ENCODE measurements around the gene KMT2E. TPM values are rescaled to one million over a fixed set of nuclear protein-coding genes. Genes with fewer than 3 reads are reported as not detected.

KMT2E gene
- total RNA-seq, 2 donors from 2014 or later, result 48.5 to 67.2 TPM

DNA sequence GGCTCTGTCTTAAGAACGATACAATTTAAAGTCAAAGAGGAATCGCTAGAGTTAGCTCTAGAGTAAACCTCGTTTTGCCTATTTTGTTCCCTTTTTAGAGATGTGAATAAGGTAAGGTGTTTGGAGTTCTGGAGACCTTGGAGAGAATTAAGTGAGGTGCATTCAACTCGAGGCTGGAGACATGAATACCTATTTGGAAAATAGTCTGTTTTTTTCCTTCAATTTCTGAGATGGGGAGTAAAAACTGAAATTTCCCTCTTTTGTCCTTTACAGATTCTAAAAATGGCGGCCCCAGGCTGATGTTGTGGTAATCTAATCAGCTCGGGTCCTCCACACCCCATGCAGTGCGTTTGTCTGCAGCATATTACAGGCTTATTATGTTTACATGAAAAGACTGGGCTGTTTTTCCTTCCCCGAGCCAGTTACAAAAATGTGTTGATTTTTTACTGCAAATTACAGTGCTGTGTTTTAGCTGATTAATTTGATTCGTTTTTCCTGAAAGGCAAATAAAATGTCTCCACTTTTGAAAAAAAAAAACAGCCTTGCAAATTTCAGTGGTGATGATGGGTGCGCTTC is 1.5 kb downstream of the KMT2E start:
- WGBS, 2 donors, result 1% methylated on average over 10 of the region's 10 CpGs
- Histone ChIP-seq H3K4me1 (peaks cover 27% of the 10 kb centered on the region), H3K36me3 (replicated peaks in 1 of 2; ENCODE audit: insufficient read depth in 1 of 2, low read depth in 2 of 2) (no peaks in the 10 kb centered on the region)

DNA sequence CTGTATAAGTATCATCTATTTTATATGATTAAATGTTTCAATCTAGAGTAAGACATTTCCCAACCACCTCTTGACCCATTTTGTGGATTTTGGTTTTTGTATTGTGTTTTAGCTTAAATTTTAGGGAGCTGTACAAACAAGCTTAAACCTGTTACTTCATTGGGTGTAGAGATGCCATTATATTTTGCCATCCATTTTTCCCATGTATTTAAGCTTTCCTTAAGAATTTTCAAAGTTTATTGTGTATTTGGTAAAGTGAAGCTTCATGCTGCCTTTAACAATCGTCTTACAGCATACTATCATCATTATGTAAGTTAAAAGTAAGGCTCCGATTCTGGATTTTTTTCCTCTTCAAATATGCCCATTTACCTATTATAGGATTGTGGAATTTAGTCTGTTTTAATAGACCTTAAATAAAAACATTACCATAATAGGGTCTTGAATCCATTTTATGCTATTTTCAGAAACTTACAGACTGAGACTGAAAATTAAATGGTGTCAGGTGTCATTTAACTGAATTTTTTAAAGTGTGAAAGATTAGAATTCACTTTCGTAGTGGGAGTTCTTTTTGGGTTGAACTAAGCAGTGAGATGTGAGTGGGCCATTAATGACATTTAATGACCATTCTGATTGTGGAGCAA is 2.2 kb downstream of the KMT2E start:
- WGBS, 2 donors, result 2 to 9% methylated on average over 3 of the region's 3 CpGs
- H3K27ac ChIP-seq, result peak overlapping the region; percentile 5 to 100 (median 54)
- ATAC-seq (no peak), DNase-seq (no peak)
- peaks cover 33% of the 10 kb centered on the region for H3K4me1 ChIP-seq
- H3K9me3 ChIP-seq, result no peaks in the 10 kb centered on the region
- no peaks in the 10 kb centered on the region for H3K36me3 ChIP-seq (replicated peaks in 1 of 2; ENCODE audit: insufficient read depth in 1 of 2, low read depth in 2 of 2)
- intact Hi-C loops (cut with DNase I), result no loop called here
- peak overlapping the region in 1 of 2 donors; percentile 77 for H3K4me3 ChIP-seq
- no peak for TF ChIP-seq POLR2A (IDR thresholded peaks at IDR 0.05)
- TF ChIP-seq, protein P1, sequence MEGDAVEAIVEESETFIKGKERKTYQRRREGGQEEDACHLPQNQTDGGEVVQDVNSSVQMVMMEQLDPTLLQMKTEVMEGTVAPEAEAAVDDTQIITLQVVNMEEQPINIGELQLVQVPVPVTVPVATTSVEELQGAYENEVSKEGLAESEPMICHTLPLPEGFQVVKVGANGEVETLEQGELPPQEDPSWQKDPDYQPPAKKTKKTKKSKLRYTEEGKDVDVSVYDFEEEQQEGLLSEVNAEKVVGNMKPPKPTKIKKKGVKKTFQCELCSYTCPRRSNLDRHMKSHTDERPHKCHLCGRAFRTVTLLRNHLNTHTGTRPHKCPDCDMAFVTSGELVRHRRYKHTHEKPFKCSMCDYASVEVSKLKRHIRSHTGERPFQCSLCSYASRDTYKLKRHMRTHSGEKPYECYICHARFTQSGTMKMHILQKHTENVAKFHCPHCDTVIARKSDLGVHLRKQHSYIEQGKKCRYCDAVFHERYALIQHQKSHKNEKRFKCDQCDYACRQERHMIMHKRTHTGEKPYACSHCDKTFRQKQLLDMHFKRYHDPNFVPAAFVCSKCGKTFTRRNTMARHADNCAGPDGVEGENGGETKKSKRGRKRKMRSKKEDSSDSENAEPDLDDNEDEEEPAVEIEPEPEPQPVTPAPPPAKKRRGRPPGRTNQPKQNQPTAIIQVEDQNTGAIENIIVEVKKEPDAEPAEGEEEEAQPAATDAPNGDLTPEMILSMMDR (IDR thresholded peaks at IDR 0.05), result no peak
- no peaks in the 10 kb centered on the region for H3K27me3 ChIP-seq

More for the DNA sequence above, 1.5 kb downstream of the KMT2E start:
- DNase-seq, result peak in 2 of 4 donors; percentile 53 to 59
- no peaks in the 10 kb centered on the region for H3K27me3 ChIP-seq
- H3K27ac ChIP-seq, result peak overlapping the region; percentile 99 to 100 (median 100)
- TF ChIP-seq, protein P1 (IDR thresholded peaks at IDR 0.05), result no peak
- no peak for TF ChIP-seq POLR2A (IDR thresholded peaks at IDR 0.05)
- peak overlapping the region; percentile 77 to 86 for H3K4me3 ChIP-seq
- no peaks in the 10 kb centered on the region for H3K9me3 ChIP-seq
- no peak for ATAC-seq
- intact Hi-C loops (cut with DNase I), result no loop called here

DNA sequence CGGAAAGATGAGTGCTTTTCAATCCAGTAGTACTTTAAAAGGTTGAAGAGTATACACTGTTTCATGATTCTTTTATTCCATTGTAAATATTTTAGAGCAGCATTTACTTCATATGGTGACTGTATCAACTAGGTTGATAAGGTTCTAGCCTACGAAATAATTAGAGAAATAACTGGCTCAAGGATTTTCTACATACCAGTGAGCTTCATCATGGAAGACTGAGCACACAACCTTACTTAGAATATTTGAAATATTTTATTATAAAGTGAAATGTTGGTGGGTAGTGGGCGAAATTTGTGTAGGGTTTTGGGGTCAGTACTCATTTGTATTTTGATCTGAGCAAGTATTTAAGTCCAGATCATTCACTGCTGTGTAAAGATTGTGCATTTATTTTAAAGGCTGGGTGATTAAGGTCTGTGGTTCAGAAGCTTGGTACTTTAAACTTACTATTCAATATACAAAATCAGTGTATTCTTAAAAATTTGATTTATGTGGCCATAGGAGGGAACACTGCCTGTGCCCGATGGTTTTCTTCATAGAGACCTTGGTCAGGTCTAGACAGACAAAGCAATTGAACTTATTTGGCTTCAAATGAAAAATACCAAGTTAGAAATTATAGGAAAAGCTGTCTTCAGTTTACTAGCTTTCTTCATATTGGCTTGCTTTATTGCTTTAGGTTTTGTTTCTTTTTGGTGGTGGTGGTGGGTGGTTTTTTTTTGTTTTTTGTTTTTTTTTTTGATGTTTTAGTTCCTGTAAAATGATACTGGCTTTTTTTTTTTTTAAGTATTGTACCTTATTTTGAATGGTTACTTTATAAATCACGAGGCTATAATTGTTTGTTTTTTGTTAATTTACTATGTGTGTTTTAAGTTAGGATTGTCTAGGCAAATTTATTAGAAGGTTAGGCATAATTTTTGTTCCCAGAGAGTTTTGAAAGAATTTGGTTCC is 3.0 kb downstream of the KMT2E start:
- Histone ChIP-seq H3K9me3 (no peaks in the 10 kb centered on the region), H3K4me1 (peaks cover 41% of the 10 kb centered on the region), H3K4me3 (peak overlapping the region in 1 of 2 donors; percentile 77), H3K27ac (peak overlapping the region; percentile 8 to 100 (median 57)), H3K27me3 (no peaks in the 10 kb centered on the region), H3K36me3 (replicated peaks in 1 of 2; ENCODE audit: insufficient read depth in 1 of 2, low read depth in 2 of 2) (no peaks in the 10 kb centered on the region)
- ATAC-seq, result no peak
- DNase-seq, result no peak
- TF ChIP-seq, protein P1 (IDR thresholded peaks at IDR 0.05), result no peak
- TF ChIP-seq POLR2A (IDR thresholded peaks at IDR 0.05), result no peak
- WGBS, 2 donors, result 8 to 12% methylated on average over 5 of the region's 5 CpGs
- intact Hi-C loops (cut with DNase I), result no loop called here

DNA sequence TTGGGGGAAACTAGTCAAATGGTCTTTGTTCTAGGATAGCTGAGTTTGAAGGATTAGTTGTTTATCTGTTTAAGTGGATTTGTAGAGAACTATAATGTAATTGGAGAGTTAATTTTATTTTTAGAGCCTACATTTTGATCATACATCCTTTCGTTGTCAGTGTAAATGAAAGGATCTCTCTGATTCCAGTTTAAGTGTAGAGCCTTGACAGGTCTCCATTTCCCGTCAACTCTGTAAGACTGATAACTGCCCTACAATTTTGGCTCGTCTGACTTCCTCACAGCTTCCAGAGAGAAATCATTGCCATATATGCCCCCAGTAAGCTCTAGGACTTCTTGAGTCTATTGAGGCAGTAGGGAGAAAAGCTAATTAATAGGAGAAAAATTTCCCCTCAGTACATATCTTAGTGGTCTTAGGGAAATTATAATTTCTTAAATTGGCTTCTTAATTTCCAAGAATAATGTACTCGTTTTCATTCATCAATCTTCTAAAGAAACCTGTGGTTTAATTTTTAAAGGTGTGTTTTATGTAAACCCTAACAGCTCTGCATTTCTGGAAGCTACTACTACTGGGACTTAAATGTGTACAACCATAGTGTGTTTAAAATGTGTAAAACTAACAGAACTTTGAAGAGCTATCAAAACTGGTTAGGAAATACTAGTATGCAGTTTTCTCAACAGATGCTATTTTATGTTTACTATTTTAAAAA is 3.8 kb downstream of the KMT2E start:
- H3K27me3 ChIP-seq, result no peaks in the 10 kb centered on the region
- H3K4me3 ChIP-seq, result no peak overlapping the region
- ATAC-seq (no peak), DNase-seq (no peak)
- H3K27ac ChIP-seq, result peak overlapping the region in 3 of 4 donors; percentile 15 to 99 (median 18)
- H3K36me3 ChIP-seq (replicated peaks in 1 of 2; ENCODE audit: insufficient read depth in 1 of 2, low read depth in 2 of 2), result no peaks in the 10 kb centered on the region
- intact Hi-C loops (cut with DNase I), result no loop called here
- WGBS, 2 donors, result 2 to 5% methylated on average over 4 of the region's 4 CpGs
- H3K9me3 ChIP-seq, result no peaks in the 10 kb centered on the region
- TF ChIP-seq POLR2A (IDR thresholded peaks at IDR 0.05), result no peak
- TF ChIP-seq, protein P1 (IDR thresholded peaks at IDR 0.05), result no peak
- H3K4me1 ChIP-seq, result peaks cover 50% of the 10 kb centered on the region
